Endothelial cell of umbilical vein (primary cell): ENCODE data around the gene CATSPER4.

ENCODE experiments used
- CTCF ChIP-seq, 2 donors: IDR thresholded peaks; 1 replicate in 1 of 2; 2 replicates in 1 of 2; pipeline ENCODE4 v1.5.1; 2011; ENCODE audit warnings: low read length in 2 of 2, mild to moderate bottlenecking in 2 of 2, moderate library complexity in 2 of 2, control low read depth in 1 of 2, inconsistent platforms in 1 of 2, low read depth in 1 of 2; ENCODE audit not compliant: insufficient read depth in 1 of 2; ENCODE audit errors: extremely low read depth in 1 of 2
- POLR2A ChIP-seq: IDR thresholded peaks from 2 replicates; pipeline ENCODE4 v1.6.1; 2012; ENCODE audit warnings: low read depth, mild to moderate bottlenecking, control low read depth, low read length

GRCh38 chr1:26159743-26160039, 30.7 kb upstream of the CATSPER4 start:
- TF ChIP-seq POLR2A (no peak), CTCF (IDR thresholded peaks at IDR 0.05; ENCODE audit: extremely low read depth in 1 of 2, insufficient read depth in 1 of 2, low read depth in 1 of 2, low read length in 2 of 2) (no peak)
